ENCODE data around the gene TNFRSF12A.
"Not testable (repeated sequence)": the region's sequence is repeated elsewhere in the genome, so short reads cannot be mapped to it uniquely, and the experiment has no call there.

TNFRSF12A gene

DNA sequence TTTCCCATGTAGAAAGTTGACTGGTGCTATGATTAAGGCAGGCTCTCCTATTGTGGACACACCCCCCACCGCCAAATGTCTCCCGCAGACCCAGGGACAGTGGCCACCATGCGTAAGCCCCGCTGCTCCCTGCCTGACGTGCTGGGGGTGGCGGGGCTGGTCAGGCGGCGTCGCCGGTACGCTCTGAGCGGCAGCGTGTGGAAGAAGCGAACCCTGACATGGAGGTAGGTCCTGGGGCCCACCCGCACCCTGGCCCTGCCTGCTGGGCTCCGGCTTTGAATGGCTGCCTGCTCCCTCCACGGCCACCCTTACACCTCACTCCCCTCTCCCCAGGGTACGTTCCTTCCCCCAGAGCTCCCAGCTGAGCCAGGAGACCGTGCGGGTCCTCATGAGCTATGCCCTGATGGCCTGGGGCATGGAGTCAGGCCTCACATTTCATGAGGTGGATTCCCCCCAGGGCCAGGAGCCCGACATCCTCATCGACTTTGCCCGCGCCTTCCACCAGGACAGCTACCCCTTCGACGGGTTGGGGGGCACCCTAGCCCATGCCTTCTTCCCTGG lies 29.8 kb downstream of the TNFRSF12A start:
- DNase-seq (ENCODE audit: low read depth in 2 of 2), result no peak

DNA sequence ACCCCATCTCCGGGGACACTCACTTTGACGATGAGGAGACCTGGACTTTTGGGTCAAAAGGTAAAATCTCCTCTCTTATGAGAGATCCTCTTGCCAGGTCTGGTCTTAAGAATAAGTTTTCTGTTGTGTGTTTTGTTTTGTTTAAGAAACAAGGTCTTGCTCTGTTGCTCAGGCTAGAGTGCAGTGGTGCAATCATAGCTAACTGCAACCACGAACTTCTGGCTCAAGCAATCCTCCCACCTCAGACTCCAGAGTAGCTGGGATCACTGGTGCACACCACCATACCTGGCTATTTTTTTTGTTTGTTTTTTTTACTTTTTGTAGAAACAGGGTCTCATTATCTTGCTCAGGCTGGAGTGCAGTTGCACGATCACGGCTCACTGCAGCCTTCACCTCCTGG lies 30.3 kb downstream of the TNFRSF12A start:
- no peak for DNase-seq (ENCODE audit: low read depth in 2 of 2)

DNA sequence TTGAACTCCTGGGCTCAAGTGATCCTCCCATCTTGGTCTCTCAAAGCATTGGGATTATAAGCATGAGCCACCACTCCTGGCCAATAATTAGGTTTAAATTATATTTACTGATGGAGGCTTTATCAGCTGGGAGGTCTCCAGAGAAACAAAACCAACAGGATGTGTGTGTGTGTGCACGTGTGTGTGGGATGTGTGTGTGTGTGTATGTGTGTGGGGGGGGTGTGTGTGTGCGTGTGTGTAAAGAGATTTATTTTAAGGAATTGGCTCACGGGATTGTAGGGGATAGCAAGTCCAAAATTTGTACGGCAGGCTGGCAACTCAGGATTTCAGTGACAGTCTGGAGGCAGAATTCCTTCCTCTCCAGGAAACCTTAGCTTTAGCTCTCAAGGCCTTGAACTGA lies 30.8 kb downstream of the TNFRSF12A start:
- no peak for DNase-seq (ENCODE audit: low read depth in 2 of 2)

DNA sequence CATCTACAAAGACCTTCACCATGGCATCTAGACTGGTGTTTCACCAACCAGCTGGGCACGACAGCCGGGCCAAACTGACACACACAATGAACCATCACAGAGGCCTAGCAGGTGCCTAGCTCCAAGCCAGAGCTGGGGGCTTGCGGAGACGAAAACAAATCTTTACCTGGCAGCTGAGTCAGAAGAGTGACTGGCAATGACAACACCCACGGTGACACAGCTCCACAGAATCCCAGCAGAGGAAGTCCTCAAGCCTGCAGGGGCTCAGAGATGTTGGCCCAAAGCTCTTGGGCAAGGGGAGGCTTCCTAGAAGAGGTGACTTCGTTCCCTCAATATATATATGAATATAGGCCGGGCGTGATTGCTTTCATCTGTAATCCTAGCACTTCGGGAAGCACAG lies 31.3 kb downstream of the TNFRSF12A start:
- no peak for DNase-seq (ENCODE audit: low read depth in 2 of 2)

DNA sequence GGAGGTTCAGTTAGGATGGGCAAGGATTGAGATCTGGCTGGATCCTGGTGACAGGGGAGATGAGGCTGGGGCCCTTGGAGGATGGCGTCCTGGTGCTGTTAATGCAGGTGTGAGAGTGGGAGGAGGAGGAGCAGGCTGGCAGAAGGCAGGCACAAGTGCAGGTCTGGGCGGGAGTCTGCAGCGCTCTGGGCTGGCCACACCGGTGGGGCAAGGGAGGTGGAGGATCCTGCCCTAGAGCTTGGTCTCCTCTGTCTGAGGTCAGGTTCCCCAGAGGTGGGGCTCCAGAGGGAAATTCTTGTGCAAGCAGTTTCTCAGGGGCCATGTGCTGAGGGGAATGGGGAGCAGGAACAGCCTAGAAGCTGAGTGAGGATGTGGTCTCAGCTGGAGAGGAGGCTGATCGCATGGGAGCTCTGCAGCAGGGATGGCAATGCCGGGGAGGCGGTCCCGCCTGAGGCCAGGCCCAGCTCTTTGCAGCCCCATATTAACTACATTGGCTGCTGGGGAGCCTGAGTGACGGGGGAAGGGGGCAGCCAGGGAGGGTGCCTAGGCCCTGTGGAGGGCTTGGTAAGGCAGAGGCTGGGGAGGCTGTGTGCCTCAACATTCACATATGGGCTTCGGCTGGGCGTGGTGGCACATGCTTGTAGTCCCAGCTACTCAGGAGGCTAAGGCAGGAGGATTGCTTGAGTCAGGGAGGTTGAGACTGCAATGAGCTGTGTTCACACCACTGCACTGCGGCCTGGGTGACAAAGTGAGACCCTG lies 32.6 kb downstream of the TNFRSF12A start:
- DNase-seq (ENCODE audit: low read depth in 2 of 2), result not testable (repeated sequence)

DNA sequence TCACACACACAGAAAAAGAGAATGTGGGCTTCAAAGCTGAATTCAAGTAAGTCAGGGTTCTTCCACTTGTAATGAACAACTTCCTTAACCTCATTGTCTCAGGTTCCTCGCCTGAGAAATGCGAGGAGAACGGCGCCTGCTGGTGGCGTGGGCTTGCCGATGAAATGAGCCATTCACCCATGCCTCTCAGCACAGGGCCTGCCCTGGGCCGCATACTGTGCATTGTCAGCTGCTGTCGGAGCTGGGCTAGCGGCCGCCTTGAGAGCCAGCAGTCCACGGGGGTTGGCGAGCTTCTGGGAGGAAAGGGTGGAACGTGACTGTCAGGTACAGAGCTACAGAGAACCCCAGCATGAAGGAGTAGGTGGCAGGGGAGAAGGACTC lies 33.2 kb downstream of the TNFRSF12A start:
- DNase-seq (ENCODE audit: low read depth in 2 of 2), result not testable (repeated sequence)

DNA sequence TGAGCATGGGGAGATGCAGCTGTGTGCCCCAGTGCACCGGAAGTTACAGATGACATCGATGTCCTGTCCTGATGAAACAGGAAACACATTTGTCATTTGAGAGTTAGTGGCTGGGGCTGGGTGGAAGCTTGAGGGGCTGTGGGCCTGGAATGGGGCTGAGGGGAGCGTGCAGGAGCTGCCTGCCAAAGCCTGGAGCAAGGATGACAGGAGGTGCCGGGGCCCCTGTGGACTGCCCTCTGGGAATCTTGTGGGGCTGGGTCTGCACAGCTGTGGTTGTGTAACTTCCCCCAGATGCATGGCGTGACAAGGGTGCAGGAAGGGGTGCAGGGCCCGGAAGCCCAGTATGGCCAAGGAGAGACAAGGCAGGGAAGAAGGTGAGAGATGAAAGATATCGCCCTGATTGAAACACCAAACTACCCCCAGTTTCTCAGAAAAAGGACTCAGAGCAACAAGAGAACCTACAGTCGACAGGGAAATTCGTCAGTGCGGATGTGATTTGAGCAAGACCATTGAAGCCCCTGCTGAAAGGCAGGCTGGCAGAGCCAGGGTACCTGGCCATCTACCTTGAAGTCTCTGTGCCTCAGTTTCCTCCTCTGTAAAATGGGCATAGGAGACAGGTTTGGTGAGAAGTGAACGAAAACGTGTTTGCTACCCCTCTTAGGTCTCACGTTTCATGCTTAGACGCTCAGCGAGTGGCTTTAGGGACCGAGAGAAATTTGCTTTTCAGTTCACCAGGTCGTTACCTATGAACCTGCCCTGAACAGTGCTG lies 35.0 kb downstream of the TNFRSF12A start:
- no peak for DNase-seq (ENCODE audit: low read depth in 2 of 2)

DNA sequence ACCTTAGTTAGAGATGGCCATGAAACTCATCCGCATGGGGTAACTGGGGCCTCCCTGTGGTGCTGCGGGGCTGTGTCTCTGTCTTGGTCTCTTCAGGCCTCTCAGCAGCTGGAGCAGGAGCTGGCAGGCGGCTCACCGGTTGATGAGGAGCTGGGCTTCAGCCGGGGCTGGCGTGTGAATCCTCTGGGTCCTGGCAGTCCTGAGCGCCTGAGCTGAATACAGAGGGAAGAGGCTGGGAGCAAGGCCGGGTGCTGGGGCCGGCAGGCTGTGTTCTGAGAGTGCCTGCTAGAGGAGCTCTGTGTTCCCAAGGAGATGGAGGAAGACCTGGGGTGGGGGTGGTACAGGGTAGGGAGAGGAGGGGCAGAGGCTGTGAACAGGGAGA lies 35.6 kb downstream of the TNFRSF12A start:
- DNase-seq (ENCODE audit: low read depth in 2 of 2), result not testable (repeated sequence)

DNA sequence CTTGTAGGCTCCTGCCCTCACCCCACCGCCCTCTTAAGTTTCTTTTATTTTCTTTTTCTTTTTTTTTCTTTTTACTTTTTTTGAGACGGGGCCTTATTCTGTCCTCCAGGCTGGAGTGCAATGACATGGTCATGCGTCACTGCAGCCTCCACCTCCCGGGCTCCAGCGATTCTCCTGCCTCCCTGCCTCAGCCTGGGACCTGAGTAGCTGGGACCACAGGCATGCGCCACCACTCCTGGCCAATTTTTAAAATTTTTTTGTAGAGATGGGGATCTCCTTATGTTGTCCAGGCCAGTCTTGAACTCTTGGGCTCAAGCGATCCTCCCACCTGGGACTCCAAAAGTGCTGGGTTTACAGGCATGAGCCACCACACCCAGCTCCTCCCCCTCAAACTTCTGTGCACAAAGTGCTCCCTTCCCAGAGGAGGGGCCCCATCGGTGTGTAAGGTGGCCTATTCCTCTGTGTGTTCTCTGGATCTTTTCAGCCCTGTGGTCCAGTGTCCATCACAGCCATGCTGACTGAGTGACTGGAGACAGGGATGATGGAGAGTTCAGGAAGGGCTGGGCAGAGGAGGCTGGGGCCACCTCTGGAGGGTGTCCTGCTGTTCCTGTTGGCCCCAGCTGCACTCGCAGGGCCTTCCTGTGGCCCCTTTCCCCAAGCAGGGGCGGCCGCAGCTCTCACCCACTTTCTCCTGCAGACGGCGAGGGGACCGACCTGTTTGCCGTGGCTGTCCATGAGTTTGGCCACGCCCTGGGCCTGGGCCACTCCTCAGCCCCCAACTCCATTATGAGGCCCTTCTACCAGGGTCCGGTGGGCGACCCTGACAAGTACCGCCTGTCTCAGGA lies 36.4 kb downstream of the TNFRSF12A start:
- no peak for DNase-seq (ENCODE audit: low read depth in 2 of 2)

DNA sequence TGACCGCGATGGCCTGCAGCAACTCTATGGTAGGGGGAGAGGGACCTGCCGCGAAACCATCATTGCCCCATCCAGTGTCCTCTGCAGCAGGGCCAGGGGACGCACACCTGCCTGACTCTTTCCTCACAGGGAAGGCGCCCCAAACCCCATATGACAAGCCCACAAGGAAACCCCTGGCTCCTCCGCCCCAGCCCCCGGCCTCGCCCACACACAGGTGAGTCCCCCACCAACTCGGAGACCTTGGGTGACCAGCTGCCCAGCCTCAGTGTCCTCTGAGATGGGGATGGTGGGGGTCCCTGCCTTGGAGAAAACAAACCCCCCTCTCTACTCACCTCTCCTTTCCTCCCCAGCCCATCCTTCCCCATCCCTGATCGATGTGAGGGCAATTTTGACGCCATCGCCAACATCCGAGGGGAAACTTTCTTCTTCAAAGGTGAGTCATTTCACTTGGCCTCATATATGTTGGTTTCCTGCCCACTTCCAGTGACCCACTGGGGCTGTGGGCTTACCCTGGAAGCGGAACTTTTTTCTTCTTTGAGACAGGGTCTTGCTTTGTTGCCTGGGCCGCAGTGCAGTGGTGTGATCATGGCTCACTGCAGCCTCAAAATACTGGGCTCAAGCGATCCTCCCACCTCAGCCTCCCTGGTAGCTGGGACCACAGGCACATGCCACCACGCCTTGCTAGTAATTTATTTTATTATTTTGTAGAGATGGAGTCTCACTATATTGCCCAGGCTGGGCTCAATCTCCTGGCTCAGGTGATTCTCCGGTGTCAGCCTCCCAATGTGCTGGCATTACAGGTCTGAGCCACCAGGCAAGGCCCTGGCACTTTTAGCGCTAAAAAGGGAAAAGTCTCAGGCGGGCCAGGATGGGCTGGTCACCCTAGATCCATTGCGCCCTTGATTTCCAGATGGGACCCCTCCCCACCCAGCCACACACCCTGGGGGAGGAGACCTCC lies 37.3 kb downstream of the TNFRSF12A start:
- no peak for DNase-seq (ENCODE audit: low read depth in 2 of 2)

DNA sequence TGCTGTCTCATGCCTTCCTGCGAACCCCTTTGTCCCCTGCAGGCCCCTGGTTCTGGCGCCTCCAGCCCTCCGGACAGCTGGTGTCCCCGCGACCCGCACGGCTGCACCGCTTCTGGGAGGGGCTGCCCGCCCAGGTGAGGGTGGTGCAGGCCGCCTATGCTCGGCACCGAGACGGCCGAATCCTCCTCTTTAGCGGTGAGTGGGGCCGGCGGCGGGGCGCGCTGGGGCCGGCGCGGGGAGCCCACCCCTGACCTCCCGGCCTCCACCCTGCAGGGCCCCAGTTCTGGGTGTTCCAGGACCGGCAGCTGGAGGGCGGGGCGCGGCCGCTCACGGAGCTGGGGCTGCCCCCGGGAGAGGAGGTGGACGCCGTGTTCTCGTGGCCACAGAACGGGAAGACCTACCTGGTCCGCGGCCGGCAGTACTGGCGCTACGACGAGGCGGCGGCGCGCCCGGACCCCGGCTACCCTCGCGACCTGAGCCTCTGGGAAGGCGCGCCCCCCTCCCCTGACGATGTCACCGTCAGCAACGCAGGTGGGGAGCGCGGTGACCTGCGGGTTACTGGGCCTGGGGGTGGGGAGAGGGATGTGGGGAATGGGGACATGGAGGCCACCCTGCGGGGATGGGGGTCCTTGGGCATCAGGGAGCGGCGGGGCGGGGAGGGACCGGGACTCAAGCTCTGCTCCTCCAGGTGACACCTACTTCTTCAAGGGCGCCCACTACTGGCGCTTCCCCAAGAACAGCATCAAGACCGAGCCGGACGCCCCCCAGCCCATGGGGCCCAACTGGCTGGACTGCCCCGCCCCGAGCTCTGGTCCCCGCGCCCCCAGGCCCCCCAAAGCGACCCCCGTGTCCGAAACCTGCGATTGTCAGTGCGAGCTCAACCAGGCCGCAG lies 38.2 kb downstream of the TNFRSF12A start:
- DNase-seq (ENCODE audit: low read depth in 2 of 2), result no peak

DNA sequence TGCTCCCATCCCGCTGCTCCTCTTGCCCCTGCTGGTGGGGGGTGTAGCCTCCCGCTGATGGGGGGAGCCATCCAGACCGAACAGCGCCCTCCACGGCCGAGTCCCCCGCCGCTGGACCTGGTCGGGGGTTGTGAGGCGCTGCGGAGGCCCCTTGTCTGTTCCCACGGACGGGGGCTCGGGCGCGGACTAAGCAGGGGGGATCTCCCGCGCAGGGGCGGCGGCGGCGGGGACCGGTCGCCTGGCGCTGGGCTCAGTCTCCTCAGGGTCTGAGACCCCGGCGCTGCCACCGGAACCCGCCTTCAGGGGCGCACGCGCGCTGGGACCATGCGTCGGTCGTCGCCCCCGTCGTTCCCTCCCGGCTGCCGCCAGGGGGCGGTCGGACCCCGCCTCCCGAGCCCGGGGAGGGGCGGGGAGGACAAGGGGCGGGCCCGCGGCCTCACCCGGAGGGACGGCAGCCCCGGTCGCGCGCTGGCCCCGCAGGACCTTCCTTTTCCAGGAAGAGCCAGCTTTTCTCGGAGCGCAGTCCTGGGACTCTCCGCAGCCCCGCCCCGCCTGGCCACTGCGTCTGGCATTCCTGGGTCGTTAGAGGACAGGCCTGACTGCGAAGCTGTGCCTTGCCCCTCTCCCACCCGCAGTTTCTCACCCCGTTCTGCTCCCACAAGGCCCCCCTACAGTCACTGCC lies 39.0 kb downstream of the TNFRSF12A start:
- peak; percentile 72 to 79 for DNase-seq (ENCODE audit: low read depth in 2 of 2)

DNA sequence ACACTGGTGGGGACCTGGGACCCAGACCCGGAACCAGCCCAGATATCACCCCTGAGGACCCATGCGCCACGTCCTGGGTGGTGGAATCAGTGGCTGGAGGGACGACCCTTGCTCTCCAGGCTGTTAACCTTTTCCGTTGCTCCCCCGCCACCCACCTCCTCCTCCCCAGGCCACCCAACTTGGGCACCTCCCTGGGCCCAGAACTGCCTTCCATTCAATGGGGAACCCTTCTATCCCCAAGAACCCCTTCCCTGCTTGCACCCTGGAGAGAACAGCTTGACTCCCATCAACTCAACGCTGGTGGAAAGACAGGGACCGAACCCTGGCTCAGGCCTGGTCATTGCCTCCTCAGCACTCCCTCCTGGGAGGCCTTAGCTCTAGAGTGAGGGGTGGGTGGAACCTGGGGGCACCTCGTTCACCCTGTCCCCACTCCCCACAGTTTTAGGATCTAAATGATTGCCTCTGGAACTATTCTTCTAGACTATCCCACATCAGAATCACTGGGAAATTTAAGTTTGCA lies 39.6 kb downstream of the TNFRSF12A start:
- no peak for DNase-seq (ENCODE audit: low read depth in 2 of 2)

DNA sequence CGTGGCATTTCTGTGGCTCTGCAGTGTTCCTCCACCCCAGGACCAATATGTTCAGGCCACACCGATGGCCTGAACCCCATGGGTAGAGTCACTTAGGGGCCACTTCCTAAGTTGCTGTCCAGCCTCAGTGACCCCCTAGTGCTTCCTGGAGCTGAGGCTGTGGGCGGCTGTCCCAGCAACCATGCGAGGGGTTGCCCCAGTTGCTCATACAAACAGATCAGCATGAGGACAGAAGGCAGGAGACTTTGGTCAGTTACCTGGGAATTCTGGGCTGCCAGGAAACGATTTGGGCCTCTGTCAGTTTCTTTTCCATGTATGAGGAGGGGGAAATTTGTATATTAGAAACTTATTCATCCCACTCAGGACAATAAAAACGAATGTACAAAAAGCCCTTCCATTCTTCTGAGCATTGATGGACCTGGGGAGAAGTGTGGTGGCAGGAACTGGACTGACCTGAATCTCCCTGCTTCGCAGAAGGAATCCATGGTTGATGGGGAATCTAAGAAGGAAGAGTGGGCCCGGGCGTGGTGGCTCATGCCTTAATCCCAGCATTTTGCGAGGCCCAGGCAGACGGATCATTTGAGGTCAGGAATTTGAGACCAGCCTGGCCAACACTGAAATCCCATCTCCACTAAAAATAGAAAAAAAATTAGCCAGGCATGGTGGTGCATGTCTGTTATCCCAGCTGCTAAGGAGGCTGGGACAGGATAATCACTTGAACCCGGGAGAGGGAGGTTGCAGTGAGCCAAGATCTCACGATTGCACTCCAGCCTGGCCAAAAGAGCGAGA lies 40.4 kb downstream of the TNFRSF12A start:
- no peak for DNase-seq (ENCODE audit: low read depth in 2 of 2)

DNA sequence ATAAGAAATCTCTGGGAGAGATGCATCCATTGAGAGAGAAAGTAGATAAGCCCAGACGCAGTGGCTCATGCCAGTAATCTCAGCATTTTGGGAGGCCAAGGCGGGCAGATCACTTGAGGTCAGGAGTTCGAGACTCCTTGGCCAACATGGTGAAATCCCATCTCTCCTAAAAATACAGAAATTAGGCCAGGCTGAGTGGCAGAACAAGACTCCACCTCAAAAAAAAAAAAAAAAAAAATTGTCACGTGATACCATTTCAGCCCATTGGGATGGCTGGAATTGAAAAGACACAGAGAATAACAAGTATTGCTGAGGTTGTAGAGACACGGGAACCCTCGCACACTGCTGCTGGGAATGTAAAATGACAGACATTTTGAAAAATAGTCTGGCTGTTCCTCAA lies 42.4 kb downstream of the TNFRSF12A start:
- DNase-seq (ENCODE audit: low read depth in 2 of 2), result no peak

DNA sequence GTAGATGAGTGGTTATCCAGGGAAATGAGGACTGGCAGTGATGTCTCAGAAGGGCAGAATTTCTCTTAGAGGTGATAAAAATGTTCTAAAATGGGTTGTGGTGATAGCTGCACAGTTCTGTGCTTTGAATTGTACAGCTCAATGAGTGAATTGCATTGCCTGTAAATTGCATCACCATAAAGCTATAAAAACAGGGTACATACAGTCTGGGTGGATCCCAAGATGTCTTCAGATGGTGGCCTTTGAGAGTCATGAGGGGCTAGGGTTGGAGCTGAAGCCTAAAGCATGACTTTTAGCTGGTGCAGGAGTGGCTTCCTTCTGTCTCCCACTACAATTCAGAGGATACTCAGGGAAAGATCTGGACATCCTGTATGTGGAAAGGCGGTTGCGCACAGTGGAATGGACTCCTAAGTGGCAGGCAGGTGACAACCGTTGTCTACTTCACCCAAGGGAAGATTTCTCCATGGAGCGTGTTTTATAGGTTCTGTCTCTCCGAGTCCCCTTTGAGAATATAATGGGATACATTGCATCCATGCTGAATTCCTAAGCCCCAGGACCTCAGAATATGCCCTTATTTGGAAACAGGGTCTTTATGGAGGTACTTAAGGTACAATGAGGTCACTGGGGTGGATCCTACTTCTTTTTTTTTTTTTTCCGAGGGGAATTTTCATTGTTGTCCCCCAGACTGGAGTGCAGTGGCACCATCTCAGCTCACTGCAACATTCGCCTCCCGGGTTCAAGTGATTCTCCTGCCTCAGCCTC lies 43.6 kb downstream of the TNFRSF12A start:
- DNase-seq (ENCODE audit: low read depth in 2 of 2), result no peak

DNA sequence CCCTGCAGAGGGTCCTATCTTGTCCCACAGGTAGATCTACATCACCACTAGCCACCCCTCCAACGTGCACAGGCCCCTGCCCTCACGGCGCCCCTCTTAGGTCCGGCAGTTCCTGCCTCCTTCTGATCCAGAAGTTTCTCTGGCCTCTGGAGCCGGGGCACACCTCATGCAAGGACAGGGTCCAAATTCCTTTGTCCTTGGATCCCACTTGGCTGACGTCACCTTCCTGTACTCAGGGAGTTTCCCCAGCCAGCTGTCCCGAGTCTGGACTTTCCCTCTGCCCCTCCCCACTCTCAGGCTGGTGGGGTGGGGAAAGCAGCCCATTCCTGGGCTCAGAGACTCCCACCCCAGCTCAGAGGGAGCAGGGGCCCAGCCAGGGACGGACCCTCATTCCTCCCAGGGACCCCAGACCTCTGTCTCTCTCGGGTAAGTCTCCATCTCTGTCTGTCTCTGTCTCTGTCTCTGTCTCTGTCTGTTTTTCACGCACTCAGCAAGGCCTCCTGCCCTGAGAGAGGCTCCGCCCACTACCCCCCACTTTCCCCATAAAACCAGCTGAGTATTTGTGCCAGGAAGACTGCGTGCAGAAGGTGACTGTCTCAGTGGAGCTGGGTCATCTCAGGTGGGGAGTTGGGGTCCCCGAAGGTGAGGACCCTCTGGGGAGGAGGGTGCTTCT lies 45.0 kb downstream of the TNFRSF12A start, which contains the start of gene IL32:
TSS of gene IL32 (plus strand) at position 572 of the 673 bp plus-strand sequence. CDS start 172 bp downstream, outside the sequence.
- peak in 1 of 2 experiments; percentile 74 for DNase-seq (ENCODE audit: low read depth in 2 of 2)

All from stimulated activated CD4-positive, alpha-beta T cell treated with anti-CD3 and anti-CD28 coated beads, Interleukin-12 subunit alpha, Interleukin-12 subunit beta, amount 100 ng/mL, for 24 hours (primary cell).